ENCODE results near the gene CNDP2.
"Not testable (repeated sequence)": the region's sequence is repeated elsewhere in the genome, so short reads cannot be mapped to it uniquely, and the experiment has no call there.

Gene CNDP2

DNA sequence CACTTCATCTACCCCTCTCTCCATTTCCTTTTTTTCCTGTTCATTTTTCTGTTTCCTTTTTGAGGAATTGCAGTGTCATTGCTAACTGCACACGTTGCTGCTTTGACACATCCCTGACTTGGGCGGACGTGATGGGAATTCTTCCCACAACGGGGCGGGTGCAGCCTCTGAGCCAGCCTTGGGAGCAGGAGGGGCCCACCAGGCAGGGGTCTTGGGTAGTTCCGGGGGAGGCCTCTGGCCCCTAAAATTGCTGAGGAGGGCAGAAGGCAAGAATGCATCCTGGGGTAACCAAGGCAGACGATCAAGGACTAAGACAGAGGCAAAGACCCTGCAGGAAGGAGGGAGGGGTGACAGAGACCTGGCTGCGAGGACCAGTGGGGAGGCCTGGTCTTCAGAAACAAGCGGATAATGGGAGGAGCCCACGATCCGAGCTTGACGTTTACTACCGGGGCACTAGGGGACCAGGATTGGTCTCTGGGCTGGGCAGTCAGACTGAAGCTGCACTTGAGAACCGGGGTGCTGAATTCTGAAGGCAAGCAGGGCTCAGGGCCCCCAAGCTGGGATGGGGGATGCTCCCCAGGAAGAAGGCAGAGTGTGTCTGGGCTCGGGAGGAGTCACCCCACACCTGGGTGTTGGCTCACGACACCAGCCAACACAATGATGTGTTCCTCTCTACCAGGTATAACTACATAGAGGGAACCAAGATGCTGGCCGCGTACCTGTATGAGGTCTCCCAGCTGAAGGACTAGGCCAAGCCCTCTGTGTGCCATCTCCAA, 23.3 kb downstream of the CNDP2 start:
- no peak for DNase-seq

DNA sequence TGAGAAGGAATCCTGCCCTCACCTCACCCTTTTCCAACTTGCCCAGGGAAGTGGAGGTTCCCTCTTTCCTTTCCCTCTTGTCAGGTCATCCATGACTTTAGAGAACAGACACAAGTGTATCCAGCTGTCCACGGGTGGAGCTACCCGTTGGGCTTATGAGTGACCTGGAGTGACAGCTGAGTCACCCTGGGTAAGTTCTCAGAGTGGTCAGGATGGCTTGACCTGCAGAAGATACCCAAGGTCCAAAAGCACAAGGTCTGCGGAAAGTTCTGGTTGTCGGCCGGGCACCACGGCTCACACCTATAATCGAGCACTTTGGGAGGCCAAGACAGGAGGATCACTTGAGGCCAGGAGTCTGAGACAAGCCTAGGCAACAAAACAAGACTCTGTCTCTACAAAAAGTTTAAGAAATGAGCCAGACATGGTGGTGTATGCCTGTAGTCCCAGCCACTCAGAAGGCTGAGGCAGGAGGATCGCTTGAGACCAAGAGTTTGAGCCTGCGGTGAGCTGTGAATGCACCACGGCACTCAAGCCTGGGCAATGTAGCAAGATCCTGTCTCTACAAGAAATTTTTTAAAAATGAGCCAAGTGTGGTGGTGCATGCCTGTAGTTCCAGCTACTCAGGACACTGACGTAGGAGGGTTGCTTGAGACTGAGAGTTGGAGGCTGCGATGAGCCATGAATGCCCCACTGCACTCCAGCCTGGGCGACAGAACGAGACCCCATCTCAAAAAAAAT, 24.1 kb downstream of the CNDP2 start:
- DNase-seq = no peak

DNA sequence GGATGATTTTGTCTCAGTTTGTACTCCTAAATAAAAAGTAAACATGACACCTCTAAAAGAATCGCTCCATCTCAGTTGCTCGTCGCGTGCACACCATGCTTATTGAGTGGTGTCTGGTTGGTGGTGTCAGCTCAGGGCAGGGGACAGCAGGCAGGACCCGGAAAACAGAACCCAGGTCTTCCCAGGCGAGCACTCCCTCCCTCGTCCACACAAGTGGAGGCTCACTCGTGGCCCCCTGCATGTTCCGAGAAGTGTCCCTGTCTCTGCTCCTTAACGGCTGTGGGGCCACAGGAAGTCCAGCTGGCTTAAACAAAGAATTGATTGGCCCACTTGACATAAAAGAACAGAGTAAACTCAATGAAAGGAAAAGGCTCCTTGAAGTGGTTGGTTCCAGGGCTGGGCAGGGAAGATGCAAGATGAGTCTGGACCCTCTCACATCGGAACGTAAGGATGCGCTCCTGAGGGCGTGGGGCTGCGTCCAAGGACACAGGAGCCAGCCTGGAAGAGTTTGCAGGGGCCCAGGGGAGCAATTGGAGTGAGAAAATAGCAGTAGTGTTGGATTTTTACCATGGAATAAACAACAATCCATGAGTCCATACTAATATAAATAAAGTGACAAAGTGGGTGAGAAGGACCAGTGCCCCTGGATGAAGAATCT, 25.0 kb downstream of the CNDP2 start:
- no peak for DNase-seq

DNA sequence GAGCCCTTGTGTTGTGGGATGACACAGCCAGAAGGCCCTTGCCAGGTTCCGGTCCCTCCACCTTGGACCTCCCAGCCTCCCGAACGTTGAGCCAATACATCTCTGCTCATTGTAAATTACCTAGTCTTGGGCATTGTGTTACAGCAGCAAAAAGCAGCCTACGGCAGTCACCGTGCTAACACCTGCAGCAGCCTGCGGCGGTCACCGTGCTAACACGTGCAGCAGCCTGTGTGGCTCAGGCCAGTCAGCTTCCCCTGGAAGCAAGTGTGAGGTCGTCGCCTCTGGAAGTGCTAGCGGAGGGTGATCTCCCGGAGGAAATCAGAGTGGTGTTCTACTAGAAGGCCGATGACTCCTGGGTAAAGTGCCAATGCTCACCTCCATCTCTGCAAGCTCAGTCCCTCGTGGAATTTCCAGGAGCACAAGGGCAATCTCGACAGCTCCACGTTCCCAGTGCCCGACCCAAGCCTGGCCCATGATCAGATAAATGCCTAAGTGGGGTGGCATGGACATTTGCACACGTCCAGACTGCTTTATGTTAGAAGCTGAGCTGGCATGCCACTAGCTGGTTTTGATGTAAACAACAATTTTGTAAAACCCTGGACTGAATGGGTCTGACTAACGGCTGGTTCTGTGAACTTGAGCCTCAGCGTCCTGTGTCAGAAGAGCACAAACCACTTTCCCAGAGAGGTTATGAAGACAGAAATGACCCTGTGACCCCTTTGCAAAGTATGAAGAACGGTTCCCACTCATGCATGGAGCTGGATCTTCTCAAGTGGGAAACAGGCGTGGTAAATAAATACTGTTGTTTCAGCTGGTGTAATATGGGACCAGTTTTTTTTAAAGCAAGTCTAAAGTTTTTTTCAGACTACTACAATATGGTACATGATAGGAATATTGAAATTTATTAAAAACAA, 26.7 kb downstream of the CNDP2 start:
- no peak for DNase-seq

GRCh38 chr18:74524097-74524496, 27.9 kb downstream of the CNDP2 start:
- no peak for DNase-seq

DNA sequence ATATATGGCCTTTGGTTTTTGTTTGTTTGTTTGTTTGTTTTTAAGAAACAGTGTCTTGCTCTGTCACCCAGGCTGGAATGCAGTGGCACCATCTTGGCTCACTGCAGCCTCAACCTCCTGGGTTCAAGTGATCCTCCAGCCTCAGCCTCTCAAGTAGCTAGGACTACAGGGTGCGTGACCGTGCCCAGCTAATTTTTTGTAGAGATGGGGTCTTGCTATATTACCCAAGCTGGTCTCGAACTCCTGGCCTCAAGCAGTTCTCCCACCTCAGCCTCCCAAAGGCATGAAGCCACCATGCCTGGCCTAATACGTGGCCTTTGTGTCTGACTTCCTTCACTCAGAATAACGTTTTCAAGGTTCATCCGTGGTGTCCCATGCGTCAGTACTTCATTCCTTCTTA, 28.8 kb downstream of the CNDP2 start:
- not testable (repeated sequence) for DNase-seq

- DNase-seq = no peak
These were observed 29.6 kb downstream of the CNDP2 start for GRCh38 chr18:74525741-74526140.

DNA sequence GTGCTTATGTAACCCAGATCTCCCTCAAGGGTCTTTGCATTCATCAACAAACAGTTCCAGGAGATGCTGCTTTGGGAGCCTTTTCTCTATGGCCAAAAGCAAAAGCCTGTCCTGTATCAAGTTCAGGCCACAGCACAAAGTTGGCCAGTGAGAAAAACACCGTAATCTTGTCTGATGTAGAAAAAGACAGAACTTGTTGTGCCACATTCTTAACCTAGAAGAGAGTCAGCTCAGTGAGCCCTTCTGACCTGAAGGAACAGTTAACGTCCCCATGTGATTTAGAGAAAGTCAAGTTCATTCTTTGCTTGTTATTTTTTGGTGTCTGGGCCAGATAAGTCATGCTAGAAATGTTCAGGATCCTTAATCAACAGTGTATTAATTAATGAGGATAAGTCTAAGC, 30.3 kb downstream of the CNDP2 start:
- no peak for DNase-seq

GRCh38 chr18:74528478-74528877, 32.3 kb downstream of the CNDP2 start:
- no peak for DNase-seq

GRCh38 chr18:74528913-74529312, 32.8 kb downstream of the CNDP2 start:
- no peak for DNase-seq

DNA sequence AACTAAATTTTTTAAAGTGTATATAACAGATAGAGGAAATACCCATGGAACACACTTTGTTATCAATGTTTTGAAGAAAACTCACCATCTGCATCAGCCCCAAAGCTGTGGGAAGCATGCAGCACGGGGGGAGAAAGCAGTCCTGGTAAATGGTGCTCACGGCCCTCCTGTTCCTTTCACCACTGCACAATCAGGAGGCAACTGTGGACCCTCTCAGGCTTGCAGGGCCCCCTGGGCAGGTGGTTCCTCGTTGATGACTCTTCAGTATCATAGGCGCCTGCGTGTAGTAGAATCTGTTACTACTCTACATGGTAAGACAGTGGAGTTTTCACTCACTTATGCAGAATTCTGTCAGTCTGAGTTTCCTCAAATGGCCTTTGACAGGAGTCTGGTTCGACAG, 33.2 kb downstream of the CNDP2 start:
- DNase-seq = no peak

GRCh38 chr18:74529811-74530583, 33.8 kb downstream of the CNDP2 start:
- DNase-seq = no peak

- DNase-seq = no peak
These were observed 34.4 kb downstream of the CNDP2 start for GRCh38 chr18:74530584-74530862.

GRCh38 chr18:74531043-74531442, 34.9 kb downstream of the CNDP2 start:
- DNase-seq = no peak

DNA sequence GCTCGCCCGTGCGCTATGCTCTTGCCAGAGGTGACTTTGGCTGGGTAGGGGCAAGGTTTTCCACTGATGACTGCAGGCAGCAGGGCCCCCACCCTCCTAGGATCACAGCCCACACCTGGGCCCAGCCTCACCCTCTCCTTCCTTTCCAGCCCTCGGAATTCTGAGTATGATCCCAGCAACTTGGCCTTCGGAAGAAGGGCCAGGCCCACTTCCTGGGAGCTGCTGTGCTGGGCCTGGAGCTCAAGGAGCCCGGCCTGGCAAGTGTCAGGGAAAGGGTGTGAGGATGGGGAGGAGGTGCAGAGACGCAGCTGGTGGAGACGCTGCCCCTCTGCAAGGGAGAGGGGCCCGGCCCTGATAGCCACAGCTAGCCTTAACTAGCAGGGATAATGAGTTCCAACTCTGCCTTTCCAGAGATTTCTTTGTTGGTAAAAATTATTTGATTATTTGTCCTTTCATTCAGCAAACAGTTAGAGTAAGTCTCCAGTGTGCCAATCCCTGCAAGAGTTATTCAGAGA, 36.4 kb downstream of the CNDP2 start:
- no peak for DNase-seq

GRCh38 chr18:74533666-74534065, 37.5 kb downstream of the CNDP2 start:
- DNase-seq = no peak

DNA sequence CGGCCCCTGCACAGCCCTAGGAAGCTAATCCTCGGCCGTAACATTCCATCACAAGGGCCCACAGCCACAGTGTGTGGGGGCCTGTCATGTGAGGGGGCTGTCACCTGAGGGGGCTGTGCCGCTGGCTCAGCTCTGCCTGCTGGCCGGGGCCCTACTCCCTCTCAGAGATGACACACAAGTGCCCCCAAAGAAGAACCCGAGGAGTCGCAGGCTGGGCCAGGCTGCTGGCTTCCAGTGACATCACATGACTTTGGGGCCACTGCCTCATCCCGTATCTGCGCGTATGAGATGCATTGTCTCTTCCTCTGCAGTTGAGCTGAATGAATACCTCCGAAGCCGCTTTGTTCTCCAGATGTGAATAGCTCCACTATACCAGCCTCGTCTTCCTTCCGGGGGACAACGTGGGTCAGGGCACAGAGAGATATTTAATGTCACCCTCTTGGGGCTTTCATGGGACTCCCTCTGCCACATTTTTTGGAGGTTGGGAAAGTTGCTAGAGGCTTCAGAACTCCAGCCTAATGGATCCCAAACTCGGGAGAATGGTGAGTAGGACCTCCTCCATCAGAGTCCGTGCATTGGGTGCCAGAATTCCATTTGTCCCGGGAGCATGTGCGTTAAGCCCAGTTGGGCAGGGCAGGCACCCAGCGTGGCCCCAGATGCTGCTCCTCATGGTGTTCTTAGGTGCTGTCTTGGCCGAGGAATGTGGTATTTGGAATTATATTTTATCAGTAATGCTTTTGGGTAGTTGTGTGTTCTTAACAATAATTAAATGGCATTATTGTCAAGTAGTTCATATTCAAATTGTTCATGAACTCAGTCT, 38.2 kb downstream of the CNDP2 start, which contains the start of gene CNDP1:
Gene CNDP1 (plus strand): TSS at position 351 of the 820 bp plus-strand sequence. CDS start 168 bp downstream, at position 519.
- DNase-seq = no peak

DNA sequence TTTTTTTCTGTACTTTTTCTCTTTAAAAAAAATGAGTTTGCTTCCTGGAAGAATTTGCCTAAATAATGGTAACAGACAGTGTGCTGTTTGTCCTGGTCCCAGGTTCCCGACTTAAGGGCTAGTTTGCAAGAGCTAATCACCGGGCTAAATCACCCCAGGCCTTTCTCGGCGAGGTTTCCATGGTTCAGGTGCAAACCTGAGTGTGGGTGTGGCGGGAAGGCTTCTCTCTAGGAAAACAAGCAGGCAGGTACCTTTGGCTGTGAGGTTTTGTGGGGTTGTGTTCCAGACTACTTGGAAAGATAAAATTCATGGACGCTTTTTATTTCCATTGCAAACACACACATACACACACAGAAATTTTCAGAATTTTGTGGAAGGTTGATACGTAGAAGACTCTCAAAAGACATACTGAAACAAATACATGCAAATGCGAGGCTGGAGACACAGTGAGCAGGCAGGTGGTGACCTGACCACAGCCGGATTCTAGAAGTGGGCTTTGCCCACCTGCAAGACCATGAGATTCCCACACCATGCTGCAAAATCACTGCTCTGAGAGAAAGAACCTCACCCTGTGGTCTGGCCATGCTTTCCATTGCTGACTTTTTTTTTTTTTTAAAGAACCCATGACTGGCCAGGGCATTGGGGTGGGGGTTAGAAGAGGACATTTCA, 39.0 kb downstream of the CNDP2 start:
- DNase-seq = no peak

GRCh38 chr18:74539289-74539688, 43.1 kb downstream of the CNDP2 start:
- no peak for DNase-seq

DNA sequence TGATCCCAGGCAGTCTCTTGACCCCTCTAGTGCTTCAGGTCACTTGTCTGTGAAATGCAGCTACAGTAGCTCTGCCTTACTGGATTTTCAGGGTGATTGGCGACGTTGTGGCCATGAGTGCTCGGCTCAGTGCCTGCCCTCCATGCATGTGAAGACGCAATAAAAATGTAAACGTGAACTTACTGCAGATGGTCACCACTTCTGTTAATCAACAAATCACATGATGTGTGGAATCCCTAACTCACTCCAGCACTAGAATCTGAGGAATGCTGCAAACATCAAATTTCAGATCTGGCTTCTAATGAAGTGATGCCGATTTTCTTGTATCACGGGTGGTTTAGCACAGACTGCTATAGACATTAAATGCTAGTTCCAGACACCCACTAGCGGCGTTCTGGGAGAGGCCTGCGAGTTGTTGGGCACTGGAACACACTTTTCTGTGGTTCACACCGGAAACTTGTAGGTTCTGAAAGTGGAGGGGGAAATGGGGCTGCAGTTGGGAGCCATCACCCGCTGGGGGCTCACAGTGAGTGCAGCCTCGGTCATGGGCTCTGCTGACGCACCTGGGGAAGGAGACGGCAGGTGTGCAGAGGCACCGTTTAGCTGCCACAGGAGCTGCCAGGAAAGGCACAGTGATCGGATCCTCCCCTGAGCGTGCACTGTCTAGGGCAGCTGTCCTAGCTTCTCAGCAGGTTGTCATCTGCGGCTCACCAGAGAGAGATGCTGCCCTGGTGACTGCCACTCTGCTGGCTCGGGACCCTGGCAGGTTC, 44.7 kb downstream of the CNDP2 start:
- no peak for DNase-seq
